Amygdala (tissue), 56 donors: ENCODE data around the gene RNF14.

ENCODE experiments used
- DNase-seq, 56 donors: peaks; one replicate each; lab custom pipeline; 2025; lab: John Stamatoyannopoulos, UW

The RNF14 gene

GRCh38 chr5:141973871-141974595 lies 5.1 kb downstream of the RNF14 start:
- no peak for DNase-seq

DNA sequence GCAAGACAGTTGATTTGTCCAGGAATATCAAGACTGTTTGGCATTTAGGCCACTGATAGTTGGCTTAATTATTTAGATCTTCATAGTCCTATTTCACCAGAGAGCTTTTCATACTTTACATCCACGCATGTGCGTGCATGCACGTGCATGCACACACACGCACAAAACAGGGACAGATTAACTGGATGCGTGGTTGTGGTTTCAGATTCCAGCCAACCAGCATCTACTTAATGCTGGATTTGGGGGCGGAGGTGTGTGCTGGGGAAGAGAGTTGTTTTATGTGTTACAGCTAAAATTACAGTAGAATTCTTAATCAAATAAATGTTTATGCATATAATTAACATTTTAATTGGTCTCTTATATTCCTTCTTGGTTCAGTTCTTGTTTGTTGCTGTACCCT lies 7.3 kb downstream of the RNF14 start:
- DNase-seq: no peak

- DNase-seq: no peak
Observed at GRCh38 chr5:141978389-141978788, 9.5 kb downstream of the RNF14 start.

- DNase-seq: no peak
Observed at GRCh38 chr5:141982626-141983025, 13.7 kb downstream of the RNF14 start.

GRCh38 chr5:141986072-141986471 lies 17.2 kb downstream of the RNF14 start:
- no peak for DNase-seq

GRCh38 chr5:141989720-141990119 lies 20.8 kb downstream of the RNF14 start:
- no peak for DNase-seq

GRCh38 chr5:141992349-141992963 lies 23.6 kb downstream of the RNF14 start:
- peak in 26 of 56 donors; percentile 12 to 86 (median 30) for DNase-seq

DNA sequence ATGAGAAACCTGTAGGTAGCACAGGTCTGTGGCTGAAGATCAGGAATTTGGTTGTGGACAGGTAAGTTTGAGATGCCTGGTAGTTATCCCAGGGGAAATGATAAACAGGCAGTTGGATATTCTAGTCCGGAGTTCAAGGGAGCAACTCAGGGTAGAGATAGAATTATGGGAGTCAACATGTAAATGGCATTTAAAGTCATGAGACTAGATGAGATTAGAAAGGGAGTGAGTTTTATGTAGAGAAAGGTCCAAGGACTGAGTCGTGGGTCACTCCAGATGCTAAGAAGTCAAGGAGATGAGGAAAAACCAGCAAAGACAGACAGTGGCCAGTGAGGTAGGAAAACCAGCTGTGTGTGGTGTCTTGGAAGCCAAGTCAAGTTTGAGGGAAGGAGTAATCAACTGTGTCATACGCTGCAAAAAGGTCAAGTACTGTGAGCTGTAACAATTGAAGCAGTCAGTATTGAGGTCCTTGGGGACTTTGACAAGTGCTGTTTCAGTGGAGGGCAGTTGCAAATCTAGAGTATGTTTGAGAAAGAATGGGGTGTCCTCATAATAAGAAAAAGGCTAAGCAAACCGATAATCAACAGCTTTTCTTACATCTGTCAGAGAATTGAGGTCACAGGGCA lies 25.7 kb downstream of the RNF14 start:
- no peak for DNase-seq

GRCh38 chr5:141995656-141996055 lies 26.8 kb downstream of the RNF14 start:
- no peak for DNase-seq

- no peak for DNase-seq
Observed at GRCh38 chr5:141997358-141997960, 28.6 kb downstream of the RNF14 start.

- DNase-seq: no peak
Observed at GRCh38 chr5:142000173-142000572, 31.3 kb downstream of the RNF14 start.

DNA sequence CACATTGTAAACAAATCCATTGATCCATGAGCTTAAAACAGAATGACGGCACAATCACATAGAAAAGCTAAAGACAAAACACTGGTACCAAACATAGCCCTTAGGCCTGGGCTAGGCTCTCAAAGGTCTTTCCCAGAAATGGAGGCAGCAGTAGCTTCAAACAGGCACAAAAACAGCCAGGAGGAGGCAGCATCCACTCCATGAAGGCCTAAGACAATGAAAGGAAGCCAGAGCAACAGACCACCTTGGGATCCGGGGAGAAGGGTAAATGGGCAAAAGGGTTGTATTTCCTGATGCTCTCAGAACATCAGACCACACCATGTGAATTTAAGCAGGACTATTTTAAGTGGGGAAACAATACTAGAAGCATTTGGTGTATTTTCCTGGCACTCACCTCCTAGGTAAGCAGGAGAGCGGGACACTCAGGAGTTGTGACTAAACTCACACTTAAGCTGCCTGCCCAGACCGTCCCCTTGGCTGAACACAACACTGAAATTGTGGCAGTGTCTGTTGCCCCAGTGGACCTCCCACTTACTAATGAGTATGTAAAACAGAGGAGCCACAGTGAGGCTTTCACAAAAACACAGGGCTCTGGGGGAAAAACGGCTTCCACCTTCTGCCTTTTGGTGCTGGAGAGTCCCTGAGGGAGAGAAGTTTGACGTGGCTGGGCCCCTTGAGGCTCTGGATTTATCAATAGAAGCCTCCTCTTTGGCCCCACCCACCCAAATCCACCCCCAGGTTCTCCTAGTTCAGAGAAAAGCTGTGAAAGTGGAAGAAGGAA lies 32.0 kb downstream of the RNF14 start:
- DNase-seq: peak in 1 of 56 donors; percentile 24

GRCh38 chr5:142003266-142003800 lies 34.4 kb downstream of the RNF14 start:
- no peak for DNase-seq

DNA sequence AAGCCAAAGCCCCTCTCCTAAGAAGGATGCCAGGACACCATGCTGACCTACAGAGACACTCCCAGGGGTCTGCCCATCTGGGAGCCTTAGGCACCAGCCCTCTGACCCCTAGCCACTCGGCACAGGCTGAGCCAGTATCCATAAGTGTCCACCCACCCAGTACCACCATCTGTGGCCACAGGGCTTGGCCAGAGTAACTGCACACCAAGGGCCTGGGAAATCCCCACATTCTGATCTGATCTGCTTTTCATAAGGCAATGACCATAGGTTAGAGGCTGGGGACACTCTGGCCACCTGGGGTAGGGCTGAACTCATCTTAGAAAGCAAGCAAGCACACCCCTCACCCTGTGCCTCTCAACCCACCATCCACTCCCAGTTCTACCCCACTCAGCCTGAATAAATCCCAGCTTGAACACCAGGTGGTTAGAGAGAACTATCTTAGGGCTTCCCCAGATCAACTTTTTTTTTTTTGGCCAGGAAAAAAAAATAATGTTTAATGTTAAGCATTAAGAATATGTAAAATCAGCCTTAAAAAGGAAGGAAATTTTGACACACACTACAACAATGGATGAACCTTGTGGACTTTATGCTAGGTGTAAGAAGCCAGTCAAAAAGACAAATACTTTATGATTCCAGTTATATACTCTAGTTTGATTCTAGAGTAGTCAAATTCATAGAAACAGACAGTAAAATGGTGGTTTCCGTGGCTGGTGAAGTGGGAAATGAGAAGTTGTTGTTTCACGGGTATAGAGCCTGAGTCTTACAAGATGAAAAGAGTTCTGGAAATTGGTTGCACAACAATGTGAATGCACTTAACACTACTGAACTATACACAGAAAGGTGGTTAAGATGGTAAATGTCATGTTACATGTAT lies 37.7 kb downstream of the RNF14 start:
- DNase-seq: no peak

GRCh38 chr5:142007237-142007544 lies 38.3 kb downstream of the RNF14 start:
- DNase-seq: no peak

DNA sequence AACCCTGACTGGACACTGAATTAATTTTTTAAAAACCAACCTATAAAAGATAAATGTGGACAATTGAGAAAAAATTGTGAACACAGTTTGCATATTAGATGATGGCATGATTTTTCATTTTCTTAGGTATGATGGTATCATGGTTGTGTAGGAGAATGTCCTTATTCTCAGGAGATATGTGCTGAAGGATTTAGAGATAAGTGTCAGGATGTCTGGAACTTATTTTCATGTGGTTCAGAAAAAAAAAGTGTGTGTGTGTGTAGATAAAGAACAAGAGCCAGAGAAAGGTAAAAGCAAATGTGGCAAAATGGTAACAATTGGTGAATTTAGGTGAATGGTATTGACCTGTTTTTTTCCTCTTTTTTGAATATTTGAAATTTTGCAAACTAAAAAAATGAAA lies 39.9 kb downstream of the RNF14 start:
- DNase-seq: no peak

DNA sequence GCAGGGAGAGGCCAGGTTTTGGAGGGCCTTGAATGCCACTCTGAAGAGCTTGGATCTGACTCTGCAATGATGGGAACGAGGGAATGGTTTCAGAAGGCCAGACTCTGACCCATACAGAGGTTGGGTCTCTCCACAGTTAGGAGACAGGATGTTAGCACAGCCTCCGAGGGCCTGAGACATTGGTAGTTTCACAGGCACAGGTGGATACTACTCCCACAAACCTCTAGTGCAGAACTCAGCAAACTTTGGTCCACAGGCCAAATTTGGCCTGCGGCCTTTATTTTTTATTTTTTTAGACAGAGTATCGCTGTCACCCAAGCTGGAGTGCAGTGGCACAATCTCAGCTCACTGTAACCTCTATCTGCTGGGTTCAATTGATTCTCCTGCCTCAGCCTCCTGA lies 41.0 kb downstream of the RNF14 start:
- no peak for DNase-seq

GRCh38 chr5:142011572-142012185 lies 42.8 kb downstream of the RNF14 start:
- peak in 1 of 56 donors; percentile 13 for DNase-seq

GRCh38 chr5:142012186-142012785 lies 43.4 kb downstream of the RNF14 start:
- peak in 31 of 56 donors; percentile 22 to 66 (median 37) for DNase-seq
